Stimulated activated CD8-positive, alpha-beta memory T cell treated with anti-CD3 and anti-CD28 coated beads, Interleukin-4, amount 100 ng/mL, for 24 hours (primary cell): Measurements from ENCODE around the gene SAMD8.
A peak's percentile ranks its signal among the peaks of the same experiment; 100 is the strongest.
"Not testable (repeated sequence)": the region's sequence is repeated elsewhere in the genome, so short reads cannot be mapped to it uniquely, and the experiment has no call there.

ENCODE experiments used
- DNase-seq: peaks from one replicate; pipeline ENCODE4 v3.0.0-alpha.2; 2020; ENCODE audit warnings: low read depth

The SAMD8 gene

DNA sequence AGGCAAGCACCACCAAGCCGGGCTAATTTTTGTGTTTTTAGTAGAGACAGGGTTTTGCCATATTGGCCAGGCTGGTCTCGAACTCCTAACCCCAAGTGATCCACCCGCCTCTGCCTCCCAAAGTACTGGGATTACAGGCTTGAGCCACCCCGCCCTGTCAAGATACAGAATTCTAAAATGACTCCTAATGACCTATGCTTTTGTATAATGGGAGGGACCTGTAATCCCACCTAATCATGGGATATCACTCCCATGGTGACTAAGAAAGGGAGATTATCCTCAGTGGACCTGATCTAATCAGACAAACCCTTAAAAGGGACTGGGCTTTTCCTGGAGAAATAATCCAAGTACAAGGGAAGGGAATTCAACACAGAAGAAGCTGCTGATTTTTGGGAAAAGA, 28.8 kb downstream of the SAMD8 start:
- DNase-seq: no peak

- no peak for DNase-seq
Observed at GRCh38 chr10:75143353-75143752, 31.9 kb downstream of the SAMD8 start.

- no peak for DNase-seq
Observed at GRCh38 chr10:75145590-75145989, 34.1 kb downstream of the SAMD8 start.

DNA sequence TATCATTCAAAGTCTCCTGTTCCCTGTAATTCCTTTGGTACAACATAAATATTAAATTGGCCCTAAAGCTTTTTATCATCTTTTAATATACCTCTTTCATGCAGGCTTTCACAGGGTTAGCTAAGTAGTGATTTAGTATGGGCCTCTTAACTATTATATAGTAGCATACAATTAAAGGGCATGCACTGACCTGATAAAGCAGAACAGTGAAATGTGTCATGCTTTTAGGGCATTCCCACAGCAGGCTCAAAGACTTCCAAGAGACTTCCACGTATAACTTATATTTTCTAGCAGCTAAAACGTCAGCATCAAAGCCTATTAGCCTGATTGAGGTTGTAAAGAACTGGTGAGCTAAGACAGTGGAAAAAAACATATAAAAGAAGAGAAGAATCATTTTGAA, 35.3 kb downstream of the SAMD8 start:
- DNase-seq: no peak

- no peak for DNase-seq
Observed at GRCh38 chr10:75150656-75151055, 39.2 kb downstream of the SAMD8 start.

GRCh38 chr10:75159519-75159918, 48.1 kb downstream of the SAMD8 start:
- no peak for DNase-seq

DNA sequence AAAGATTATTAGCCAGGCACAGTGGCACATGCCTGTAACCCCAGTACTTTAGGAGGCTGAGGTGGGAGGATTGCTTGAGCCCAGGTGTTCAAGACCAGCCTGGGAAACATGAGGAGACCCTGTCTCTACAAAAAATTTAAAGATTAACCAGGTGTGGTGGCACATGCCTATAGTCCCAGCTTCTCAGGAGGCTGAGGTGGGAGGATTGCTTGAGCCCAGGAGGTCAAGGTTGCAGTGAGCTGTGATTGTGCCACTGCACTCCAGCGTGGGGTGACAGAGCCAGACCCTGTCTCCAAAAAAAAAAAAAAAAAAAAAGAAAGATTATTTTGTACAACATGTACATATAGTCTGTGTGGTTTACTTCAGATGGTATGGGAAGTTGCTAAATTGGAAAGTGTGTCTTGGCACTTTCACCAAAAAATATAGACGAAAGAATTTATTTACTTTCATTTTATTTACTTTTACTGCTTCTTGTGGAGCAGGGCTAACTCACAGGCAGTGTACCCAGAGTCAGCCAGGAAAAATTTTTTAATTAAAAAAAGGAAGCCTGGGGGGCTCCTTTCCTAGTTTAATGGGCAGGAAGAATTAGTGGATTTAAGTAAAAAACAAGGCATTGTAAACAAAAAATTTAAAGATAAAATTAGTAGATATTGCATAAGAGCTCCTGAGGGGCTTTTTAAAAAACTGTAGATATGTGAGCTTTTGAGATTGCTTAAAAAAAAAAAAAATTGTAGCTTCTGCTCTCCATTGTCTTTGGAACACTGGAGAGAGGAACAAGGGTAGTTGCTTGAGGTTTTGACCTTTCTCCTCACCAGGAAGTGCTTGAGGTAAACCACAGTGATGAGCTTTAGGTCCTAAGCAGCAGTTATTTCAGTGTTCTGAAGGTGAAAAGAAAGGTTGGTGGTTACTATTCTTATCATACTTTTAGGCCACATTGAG, 54.5 kb downstream of the SAMD8 start:
- DNase-seq: no peak

DNA sequence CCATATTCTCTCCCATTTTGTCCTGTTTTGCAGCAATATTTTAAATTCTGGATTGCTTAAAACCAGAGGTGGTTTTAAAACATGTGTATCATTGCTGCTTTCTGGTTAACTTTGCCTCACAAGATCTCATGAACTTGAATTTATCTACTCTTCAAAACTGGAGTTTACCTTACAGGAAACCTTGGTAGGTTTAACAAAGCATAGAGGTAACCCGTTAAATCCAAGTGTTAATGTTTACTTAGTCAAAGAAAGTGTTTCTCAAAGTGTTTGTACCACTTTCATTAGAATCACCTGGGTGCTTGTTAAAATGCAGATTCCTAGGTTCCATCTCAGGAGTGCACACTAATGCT, 55.1 kb downstream of the SAMD8 start:
- no peak for DNase-seq

GRCh38 chr10:75168275-75168674, 56.8 kb downstream of the SAMD8 start:
- no peak for DNase-seq

DNA sequence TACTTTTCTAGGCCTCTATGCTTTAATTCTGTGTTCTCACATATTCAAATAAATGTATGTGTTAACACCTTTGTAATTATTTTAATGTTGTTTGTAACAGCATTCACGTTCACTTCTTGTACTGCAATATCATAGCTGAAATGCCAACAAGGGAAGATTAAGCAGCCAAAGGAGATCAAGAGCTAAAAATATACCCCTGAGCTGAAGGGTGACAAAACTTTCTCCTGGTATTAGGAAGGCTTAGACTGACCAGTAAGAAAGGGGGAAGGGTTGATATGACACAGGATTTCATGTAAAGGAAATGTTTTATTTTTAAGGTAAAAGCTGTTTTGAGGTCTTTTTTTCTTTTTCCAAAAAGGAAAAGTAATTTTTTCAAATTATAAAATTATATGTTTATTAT, 58.8 kb downstream of the SAMD8 start:
- no peak for DNase-seq

- no peak for DNase-seq
Observed at GRCh38 chr10:75175046-75175445, 63.6 kb downstream of the SAMD8 start.

DNA sequence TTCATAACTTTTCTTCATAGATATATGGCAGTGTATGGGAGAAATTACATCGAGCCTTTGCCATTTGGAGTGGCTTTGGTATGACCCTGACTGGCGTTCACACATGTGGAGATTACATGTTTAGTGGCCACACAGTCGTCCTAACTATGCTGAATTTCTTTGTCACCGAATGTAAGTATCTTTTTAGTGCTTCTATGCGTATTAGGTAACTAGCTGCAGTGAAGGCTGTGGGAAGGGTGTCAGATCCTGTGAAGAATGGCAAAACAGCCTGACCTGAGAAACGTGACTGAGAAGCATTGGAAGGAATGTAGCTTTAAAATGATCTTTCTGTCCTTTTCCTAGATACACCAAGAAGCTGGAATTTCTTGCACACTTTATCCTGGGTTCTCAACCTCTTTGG, 64.6 kb downstream of the SAMD8 start:
- no peak for DNase-seq

DNA sequence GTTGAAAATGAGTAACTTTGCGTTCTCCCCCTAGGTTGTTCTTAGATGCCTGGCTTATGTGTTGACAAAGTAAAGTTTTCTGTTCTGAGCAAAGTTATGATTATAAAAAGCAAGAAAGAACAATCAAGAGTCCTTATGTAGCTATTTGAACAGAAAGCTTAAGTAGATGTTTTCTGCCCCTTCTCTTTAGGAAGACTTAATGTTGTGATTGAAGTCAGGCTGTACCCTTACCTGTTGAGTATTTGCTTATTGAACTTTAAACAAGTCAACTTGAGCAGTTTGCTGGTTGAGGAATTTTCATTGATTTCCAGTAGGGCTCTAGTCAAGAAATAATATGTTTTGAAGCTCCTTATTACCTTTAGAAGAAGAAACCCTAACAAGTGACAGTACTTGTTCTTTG, 65.3 kb downstream of the SAMD8 start:
- DNase-seq: no peak

DNA sequence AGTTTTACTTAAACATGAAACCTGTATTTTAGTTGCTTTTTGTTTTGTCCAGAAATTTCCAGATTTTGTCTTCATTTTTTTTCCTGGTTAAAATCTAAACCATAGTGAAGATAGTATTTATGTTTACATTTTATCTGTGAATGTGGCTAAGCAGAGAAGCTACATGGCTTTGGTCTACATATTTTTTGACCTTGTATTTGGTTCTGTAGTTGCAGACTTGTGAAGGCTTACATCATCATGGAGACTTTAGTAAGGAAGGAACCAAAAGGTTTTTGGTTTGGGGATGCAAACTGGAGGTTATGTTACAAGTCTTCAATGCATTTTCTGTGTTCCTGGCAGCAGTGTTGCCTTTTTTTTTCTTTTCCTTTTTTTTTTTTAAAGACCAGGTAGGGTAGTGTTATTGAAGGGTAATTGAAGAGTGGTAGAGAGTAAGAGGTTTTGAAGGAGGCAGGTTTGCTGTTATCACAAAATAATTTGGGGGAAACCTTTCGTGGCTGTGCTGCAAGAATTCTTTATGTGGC, 68.3 kb downstream of the SAMD8 start:
- DNase-seq: no peak

DNA sequence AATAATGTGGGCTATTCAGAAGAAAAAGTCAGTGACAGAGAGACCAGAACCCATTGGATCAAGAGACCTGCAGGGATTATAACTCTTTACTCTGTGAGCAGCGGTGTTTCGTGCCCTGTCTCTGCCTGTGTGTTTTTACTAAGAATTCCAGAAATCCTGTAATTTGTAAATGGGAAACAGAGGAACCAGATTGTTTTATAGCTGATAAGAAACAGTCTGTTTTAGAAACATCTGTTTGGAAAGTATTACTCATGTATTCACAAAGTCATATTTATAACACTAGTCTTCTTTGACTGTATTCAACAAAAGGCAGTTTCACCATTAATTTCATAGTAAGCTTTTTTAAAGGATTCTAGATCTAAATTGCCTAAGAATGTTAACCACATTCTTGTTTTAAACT, 69.1 kb downstream of the SAMD8 start:
- DNase-seq: no peak

DNA sequence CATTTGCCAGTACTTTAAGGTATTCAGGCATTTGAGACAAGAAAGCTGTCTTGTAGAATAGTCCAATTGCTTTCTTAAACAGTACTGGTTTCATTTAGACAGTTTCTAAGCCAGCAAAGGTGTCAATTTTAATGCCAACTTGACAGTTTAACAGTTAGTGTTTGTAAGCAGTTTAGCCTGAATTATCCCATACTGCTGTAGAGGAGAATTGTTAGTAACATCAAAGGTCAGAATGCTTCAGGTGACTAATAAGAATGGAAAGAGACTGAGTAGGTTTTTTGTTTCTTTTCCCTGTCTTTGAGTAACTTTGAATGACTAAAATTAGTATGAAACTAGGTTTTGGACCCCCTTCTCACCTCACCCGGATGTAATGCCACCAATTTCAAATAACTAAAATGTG, 69.6 kb downstream of the SAMD8 start:
- DNase-seq: no peak

DNA sequence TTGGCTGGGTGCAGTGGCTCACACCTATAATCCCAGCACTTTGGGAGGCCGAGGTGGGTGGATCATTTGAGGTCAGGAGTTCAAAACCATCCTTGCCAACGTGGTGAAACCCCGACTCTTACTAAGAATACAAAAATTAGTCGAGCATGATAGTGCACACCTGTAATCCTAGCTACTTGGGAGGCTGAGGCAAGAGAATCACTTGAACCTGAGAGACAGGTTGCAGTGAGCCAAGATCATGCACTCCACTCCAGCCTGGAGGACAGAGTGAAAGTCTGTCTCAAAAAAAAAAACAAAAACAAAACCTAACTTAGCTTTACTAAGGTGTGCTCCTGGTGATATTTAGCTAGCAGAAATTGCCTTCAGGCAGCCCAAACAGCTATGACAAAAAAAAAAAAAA, 74.9 kb downstream of the SAMD8 start:
- no peak for DNase-seq

- DNase-seq: peak; percentile 31
Observed at GRCh38 chr10:75187961-75188426, 76.5 kb downstream of the SAMD8 start.

DNA sequence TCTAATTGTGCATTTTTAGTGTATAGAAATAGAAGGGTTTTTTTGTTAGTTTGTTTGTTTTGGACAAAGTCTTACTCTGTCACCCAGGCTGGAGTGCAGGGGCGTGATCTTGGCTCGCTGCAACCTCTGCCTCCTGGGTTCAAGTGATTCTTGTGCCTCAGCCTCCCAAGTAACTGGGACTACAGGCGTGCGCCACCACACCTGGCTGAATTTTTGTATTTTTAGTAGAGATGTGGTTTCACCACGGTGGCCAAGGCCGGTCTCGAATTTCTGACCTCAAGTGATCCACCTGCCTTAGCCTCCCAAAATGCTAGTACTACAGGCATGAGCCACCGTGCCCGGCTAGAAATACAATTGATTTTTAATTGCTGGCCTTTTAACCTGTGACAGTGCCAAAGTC, 77.1 kb downstream of the SAMD8 start:
- not testable (repeated sequence) for DNase-seq

- DNase-seq: no peak
Observed at GRCh38 chr10:75189266-75190096, 78.0 kb downstream of the SAMD8 start.

DNA sequence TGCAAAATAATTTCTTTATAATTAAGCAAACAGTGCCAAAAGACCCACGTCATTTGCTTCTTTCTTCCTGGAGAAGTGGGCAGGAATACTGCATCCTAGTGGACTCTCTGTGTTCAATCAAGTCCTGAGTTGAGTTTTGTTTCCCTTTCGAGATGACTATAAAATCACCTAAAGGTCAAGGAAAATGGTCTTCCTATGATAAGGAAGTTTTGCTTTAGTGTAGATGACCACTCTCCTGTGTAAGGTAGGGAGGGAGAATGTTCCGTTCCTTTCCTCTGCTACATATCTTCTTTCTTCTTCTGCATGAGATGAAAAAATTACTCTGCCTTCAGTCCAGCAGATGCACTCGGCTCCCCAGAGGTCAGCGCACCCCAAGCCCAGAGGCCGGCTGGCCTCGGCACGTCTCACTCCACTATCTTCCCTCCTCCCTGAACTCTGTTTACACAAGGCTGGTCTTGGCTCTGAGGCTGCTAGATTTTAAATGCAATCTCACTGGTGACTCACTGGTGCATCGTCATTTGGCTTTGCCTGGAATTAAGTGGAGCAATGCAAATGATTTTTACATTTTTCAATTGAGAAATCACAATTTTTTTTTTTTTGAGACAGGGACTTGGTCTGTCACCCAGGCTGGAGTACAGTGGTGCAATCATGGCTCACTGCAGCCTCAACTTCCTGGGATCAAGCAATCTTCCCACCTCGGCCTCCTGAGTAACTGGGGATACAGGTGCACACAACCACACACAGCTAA, 80.5 kb downstream of the SAMD8 start:
- no peak for DNase-seq

DNA sequence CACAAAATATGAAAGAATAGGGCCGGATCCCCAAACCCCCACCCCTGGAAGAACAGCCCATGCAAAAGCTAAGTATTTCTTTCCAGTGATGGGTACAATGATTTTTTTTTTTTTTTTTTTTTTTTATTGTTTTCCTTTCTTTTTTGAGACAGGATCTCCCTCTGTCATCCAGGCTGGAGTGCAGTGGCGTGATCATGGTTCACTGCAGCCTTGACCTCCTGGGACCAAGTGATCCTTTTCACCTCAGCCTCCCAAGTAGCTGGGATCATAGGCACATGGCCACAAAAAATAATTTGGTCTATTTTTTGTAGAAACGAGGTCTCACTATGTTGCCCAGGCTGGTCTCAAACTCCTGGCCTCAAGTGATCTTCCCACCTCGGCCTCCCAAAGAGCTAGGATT, 83.2 kb downstream of the SAMD8 start:
- DNase-seq: not testable (repeated sequence)
